SK-N-SH treated with all-trans-retinoic acid at 6 μM for 48 hours (cell line): Measurements from ENCODE around the gene GIPC1.
A peak's percentile ranks its signal among the peaks of the same experiment; 100 is the strongest.

Experiments used
- ATAC-seq: fragments of 200-7000 bp; cut with Tn5 transposase; 3 replicates; pipeline ENCODE4 v1.9.1; 2020; ENCODE audit warnings: mild to moderate bottlenecking, moderate library complexity
- ARNTL ChIP-seq: fragments of 450-650 bp; formaldehyde crosslinking; IDR thresholded peaks from 2 replicates; pipeline ENCODE4 v1.5.0; 2020; ENCODE audit warnings: low read depth, mild to moderate bottlenecking, moderate library complexity, borderline replicate concordance
- BACH2 ChIP-seq: fragments of 250-450 bp; sonication (Bioruptor Pico); IDR thresholded peaks from 2 replicates; pipeline ENCODE4 v1.9.0; 2021; ENCODE audit warnings: mild to moderate bottlenecking, borderline replicate concordance
- CSDC2 ChIP-seq: fragments of 250-450 bp; sonication (Bioruptor Pico); IDR thresholded peaks from 2 replicates; pipeline ENCODE4 v1.5.0; 2020; ENCODE audit warnings: mild to moderate bottlenecking, moderate library complexity
- ESRRG ChIP-seq: fragments of 250-450 bp; sonication (Bioruptor Pico); IDR thresholded peaks from 2 replicates; pipeline ENCODE4 v1.6.1; 2021; ENCODE audit warnings: mild to moderate bottlenecking
- GLIS3 ChIP-seq: fragments of 250-450 bp; sonication (Bioruptor Pico); IDR thresholded peaks from 2 replicates; pipeline ENCODE4 v1.5.0; 2020; ENCODE audit warnings: mild to moderate bottlenecking, moderate library complexity
- ISL1 ChIP-seq: fragments of 250-450 bp; sonication (Bioruptor Pico); IDR thresholded peaks from 2 replicates; pipeline ENCODE4 v2.1.2; 2022; ENCODE audit warnings: mild to moderate bottlenecking, moderate library complexity
- OSR1 ChIP-seq: fragments of 250-450 bp; sonication (Bioruptor Pico); IDR thresholded peaks from 2 replicates; pipeline ENCODE4 v1.8.0; 2022; ENCODE audit warnings: moderate library complexity, mild to moderate bottlenecking, inconsistent platforms
- POU6F1 ChIP-seq: fragments of 250-450 bp; sonication (Bioruptor Pico); IDR thresholded peaks from 2 replicates; pipeline ENCODE4 v1.8.0; 2021; ENCODE audit warnings: low read depth, mild to moderate bottlenecking, moderate library complexity, borderline replicate concordance
- PPARA ChIP-seq: fragments of 250-450 bp; sonication (Bioruptor Pico); IDR thresholded peaks from 2 replicates; pipeline ENCODE4 v1.5.0; 2020; ENCODE audit warnings: mild to moderate bottlenecking, borderline replicate concordance
- RARB ChIP-seq: fragments of 250-450 bp; sonication (Bioruptor Pico); IDR thresholded peaks from 2 replicates; pipeline ENCODE4 v1.8.0; 2021; ENCODE audit warnings: mild to moderate bottlenecking, moderate library complexity
- SNAI2 ChIP-seq: fragments of 250-450 bp; sonication (Bioruptor Pico); IDR thresholded peaks from 2 replicates; pipeline ENCODE4 v1.5.0; 2020; ENCODE audit warnings: mild to moderate bottlenecking, moderate library complexity
- TCF4 ChIP-seq: fragments of 250-450 bp; sonication (Bioruptor Pico); IDR thresholded peaks from 2 replicates; pipeline ENCODE4 v1.8.0; 2021; ENCODE audit warnings: mild to moderate bottlenecking, moderate library complexity, borderline replicate concordance
- TOX ChIP-seq: fragments of 250-450 bp; sonication (Bioruptor Pico); IDR thresholded peaks from 2 replicates; pipeline ENCODE4 v1.8.0; 2021; ENCODE audit warnings: mild to moderate bottlenecking, moderate library complexity, borderline replicate concordance
- ZC3H10 ChIP-seq: fragments of 250-450 bp; sonication (Bioruptor Pico); IDR thresholded peaks from 2 replicates; pipeline ENCODE4 v1.5.1; 2021; ENCODE audit warnings: mild to moderate bottlenecking, moderate library complexity
- ZFP3 ChIP-seq: fragments of 250-450 bp; sonication (Bioruptor Pico); IDR thresholded peaks from 2 replicates; pipeline ENCODE4 v1.5.0; 2020; ENCODE audit warnings: mild to moderate bottlenecking, moderate library complexity
- ZFP30 ChIP-seq: fragments of 450-650 bp; formaldehyde crosslinking; IDR thresholded peaks from 2 replicates; pipeline ENCODE4 v1.5.0; 2022; ENCODE audit warnings: mild to moderate bottlenecking, moderate library complexity
- ZNF565 ChIP-seq: fragments of 450-650 bp; formaldehyde crosslinking; conservative IDR thresholded peaks from 2 replicates; pipeline ENCODE4 v1.5.0; 2020; ENCODE audit warnings: low read depth, mild to moderate bottlenecking, moderate library complexity
- ZNF8 ChIP-seq: fragments of 450-650 bp; formaldehyde crosslinking; IDR thresholded peaks from 2 replicates; pipeline ENCODE4 v1.5.0; 2020; ENCODE audit warnings: mild to moderate bottlenecking, moderate library complexity
- TF ChIP-seq, protein P1 (sequence below): fragments of 250-450 bp; sonication (Bioruptor Pico); IDR thresholded peaks from 2 replicates; pipeline ENCODE4 v1.5.1; 2021; ENCODE audit warnings: mild to moderate bottlenecking, moderate library complexity
- TF ChIP-seq, protein P2 (sequence below): fragments of 250-450 bp; sonication (Bioruptor Pico); IDR thresholded peaks from 2 replicates; pipeline ENCODE4 v1.5.1; 2020; ENCODE audit warnings: low read depth, mild to moderate bottlenecking, moderate library complexity

GIPC1 gene

DNA sequence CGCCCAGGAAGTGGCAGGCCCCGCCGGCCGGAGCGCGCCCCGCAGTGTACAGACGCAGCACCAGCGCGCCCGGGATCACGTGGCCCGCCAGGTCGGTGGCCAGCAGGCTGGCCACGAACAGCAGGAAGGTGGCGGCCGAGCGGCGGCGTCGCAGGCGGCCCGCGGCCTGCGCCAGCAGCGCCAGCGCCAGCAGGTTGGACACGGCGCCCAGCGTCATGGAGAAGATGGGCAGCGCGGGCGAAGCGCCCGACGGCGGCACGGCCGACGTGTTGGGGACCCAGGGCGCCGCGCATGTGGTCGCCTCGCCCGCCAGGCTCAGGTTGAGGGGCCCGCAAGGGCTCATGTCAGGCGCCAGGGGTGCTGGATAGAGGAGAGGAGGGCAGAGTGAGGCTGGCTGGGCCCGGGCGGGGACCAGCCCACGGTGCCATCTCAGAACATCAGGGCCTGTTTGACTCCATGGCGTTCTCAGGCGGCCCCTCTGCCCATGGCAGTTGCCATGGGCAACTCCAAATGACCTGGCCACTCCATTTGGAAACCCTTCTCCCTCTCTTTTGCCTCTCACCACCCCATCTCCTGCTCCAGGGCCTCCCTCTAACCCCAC is 21.8 kb downstream of the GIPC1 start (continued):
- TF ChIP-seq, protein P1, sequence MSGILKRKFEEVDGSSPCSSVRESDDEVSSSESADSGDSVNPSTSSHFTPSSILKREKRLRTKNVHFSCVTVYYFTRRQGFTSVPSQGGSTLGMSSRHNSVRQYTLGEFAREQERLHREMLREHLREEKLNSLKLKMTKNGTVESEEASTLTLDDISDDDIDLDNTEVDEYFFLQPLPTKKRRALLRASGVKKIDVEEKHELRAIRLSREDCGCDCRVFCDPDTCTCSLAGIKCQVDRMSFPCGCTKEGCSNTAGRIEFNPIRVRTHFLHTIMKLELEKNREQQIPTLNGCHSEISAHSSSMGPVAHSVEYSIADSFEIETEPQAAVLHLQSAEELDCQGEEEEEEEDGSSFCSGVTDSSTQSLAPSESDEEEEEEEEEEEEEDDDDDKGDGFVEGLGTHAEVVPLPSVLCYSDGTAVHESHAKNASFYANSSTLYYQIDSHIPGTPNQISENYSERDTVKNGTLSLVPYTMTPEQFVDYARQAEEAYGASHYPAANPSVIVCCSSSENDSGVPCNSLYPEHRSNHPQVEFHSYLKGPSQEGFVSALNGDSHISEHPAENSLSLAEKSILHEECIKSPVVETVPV (CRISPR knock-in tag): no peak
- TF ChIP-seq TOX (CRISPR knock-in tag): no peak
- TF ChIP-seq, all 23 proteins: peak for 0

DNA sequence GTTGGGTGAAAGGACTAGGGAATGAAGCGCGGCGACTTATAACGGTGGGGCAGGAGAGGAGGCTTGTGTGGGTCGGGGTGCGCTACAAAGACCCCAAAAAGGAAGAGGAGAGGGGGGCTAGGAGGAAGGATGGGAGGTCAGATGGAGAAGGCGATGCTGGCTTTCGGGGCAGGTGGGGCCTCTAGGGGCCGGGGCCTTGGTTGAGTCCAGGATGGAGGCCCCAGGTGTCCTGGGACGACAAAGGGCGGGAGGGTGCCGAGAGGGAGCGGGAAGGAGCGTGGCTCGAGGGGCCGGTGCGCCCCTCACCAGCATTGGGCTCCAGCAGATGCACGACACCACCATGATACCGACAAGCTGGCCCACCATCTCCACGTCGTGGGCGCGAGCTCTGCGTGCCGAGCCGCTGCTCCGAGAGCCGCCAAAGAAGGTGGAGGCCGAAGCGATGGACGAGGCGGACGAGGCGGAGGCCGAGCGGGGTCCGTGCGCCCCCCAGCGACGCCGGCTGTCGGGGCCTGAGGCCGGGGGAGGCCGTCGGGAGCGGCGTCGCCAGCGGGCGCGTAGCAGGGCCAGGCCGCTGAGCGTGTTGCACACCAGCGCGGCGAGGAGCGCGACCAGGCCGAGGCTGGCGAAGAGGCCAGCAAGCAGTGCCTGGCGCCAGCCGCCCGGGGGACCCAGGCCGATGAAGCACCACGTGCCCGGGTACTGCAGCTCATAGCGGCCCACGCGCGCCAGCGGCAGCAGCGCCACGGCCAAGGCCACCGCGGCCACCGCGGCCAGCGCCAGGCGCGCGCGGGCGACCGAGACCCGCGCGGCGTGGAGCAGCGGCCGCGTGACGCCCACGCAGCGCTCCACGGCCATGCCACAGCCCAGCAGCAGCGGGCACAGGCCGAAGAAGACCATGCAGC is 22.6 kb downstream of the GIPC1 start:
- TF ChIP-seq ZNF8 (CRISPR knock-in tag) (no peak), ISL1 (no peak), OSR1 (no peak), ZC3H10 (CRISPR knock-in tag) (no peak), ZFP30 (CRISPR knock-in tag) (no peak), ESRRG (CRISPR knock-in tag) (no peak), ARNTL (no peak), TCF4 (CRISPR knock-in tag) (no peak), BACH2 (CRISPR knock-in tag) (no peak), RARB (no peak), ZNF565 (CRISPR knock-in tag) (no peak), CSDC2 (CRISPR knock-in tag) (no peak)
- TF ChIP-seq, protein P1 (CRISPR knock-in tag): no peak
- no peak for ATAC-seq

GRCh38 chr19:14472202-14472938 is 23.6 kb downstream of the GIPC1 start:
- TF ChIP-seq CSDC2 (CRISPR knock-in tag): no peak
- peak; percentile 40 for ATAC-seq

GRCh38 chr19:14471436-14472187 is 24.3 kb downstream of the GIPC1 start:
- TF ChIP-seq ZNF8 (CRISPR knock-in tag): no peak
- TF ChIP-seq ARNTL: no peak
- no peak for TF ChIP-seq BACH2 (CRISPR knock-in tag)
- TF ChIP-seq POU6F1 (CRISPR knock-in tag): no peak
- TF ChIP-seq, protein P2, sequence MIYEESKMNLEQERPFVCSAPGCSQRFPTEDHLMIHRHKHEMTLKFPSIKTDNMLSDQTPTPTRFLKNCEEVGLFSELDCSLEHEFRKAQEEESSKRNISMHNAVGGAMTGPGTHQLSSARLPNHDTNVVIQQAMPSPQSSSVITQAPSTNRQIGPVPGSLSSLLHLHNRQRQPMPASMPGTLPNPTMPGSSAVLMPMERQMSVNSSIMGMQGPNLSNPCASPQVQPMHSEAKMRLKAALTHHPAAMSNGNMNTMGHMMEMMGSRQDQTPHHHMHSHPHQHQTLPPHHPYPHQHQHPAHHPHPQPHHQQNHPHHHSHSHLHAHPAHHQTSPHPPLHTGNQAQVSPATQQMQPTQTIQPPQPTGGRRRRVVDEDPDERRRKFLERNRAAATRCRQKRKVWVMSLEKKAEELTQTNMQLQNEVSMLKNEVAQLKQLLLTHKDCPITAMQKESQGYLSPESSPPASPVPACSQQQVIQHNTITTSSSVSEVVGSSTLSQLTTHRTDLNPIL (CRISPR knock-in tag): no peak
- no peak for TF ChIP-seq TCF4 (CRISPR knock-in tag)
- TF ChIP-seq, protein P1 (CRISPR knock-in tag): no peak
- no peak for TF ChIP-seq OSR1
- no peak for TF ChIP-seq ZFP3 (CRISPR knock-in tag)
- TF ChIP-seq TOX (CRISPR knock-in tag): no peak
- no peak for TF ChIP-seq CSDC2 (CRISPR knock-in tag)
- TF ChIP-seq ISL1: no peak
- TF ChIP-seq GLIS3: no peak
- no peak for TF ChIP-seq SNAI2 (CRISPR knock-in tag)
- no peak for TF ChIP-seq PPARA
- ATAC-seq: no peak
